Body of pancreas (tissue), 4 donors: ENCODE measurements around the gene GFRA1. TPM values are rescaled to one million over a fixed set of nuclear protein-coding genes. Genes with fewer than 3 reads are reported as not detected.

Experiments
- ATAC-seq: fragments of 150-250 bp; one replicate; pipeline ENCODE4 v1.9.1; 2016
- DNase-seq, 4 donors: peaks; one replicate each; pipeline ENCODE4 v3.0.0-alpha.2; 2019
- H3K27ac ChIP-seq, 4 donors: fragments of 200-600 bp; sonication (generic); 1 replicate in 3 of 4; 2 replicates in 1 of 4; pipeline versions ENCODE4 v1.5.1 to v1.6.1; 2016 to 2019; ENCODE audit warnings: mild to moderate bottlenecking in 1 of 4, mixed read lengths in 1 of 4, moderate library complexity in 1 of 4
- H3K27me3 ChIP-seq, 2 donors: fragments of 200-600 bp; sonication (generic); one replicate each; pipeline ENCODE4 v1.6.0; 2016; ENCODE audit warnings: mild to moderate bottlenecking in 1 of 2
- H3K36me3 ChIP-seq, 2 donors: fragments of 200-600 bp; sonication (generic); replicated peaks in 1 of 2; 2 replicates each; pipeline ENCODE4 v1.5.1; 2016; ENCODE audit warnings: low read depth in 2 of 2; ENCODE audit not compliant: insufficient read depth in 1 of 2
- H3K4me1 ChIP-seq: fragments of 200-600 bp; sonication (generic); one replicate; pipeline ENCODE4 v1.6.0; 2016
- H3K4me3 ChIP-seq, 2 donors: fragments of 200-600 bp; sonication (generic); 1 replicate in 1 of 2; 2 replicates in 1 of 2; pipeline ENCODE4 v1.5.1; 2016 to 2019
- H3K9me3 ChIP-seq, 3 donors: fragments of 200-600 bp; sonication (generic); 1 replicate in 2 of 3; 2 replicates in 1 of 3; pipeline ENCODE4 v1.5.1; 2016
- CTCF ChIP-seq, 7 experiments: fragments of 450-650 bp in 4 of 7; fragments of 200-600 bp in 3 of 7; sonication (generic) in 3 of 7; IDR thresholded peaks; one replicate each; pipeline ENCODE4 v1.5.1; 2016 to 2019; ENCODE audit warnings: antibody characterized with exemption in 7 of 7
- POLR2A ChIP-seq, 3 donors: fragments of 450-650 bp; IDR thresholded peaks; one replicate each; pipeline ENCODE4 v1.6.1; 2016; ENCODE audit warnings: antibody characterized with exemption in 3 of 3, mild to moderate bottlenecking in 2 of 3
- WGBS, 2 donors: methylation state at CpG; one replicate each; pipeline ENCODE4 v1.1.5; 2017; 5-methylcytosine and 5-hydroxymethylcytosine counted together
- intact Hi-C: fragments of 100-400 bp; cut with DNase I; formaldehyde crosslinking; loops from one replicate; pipeline ENCODE4 v1.15.1; 2023
- total RNA-seq, 2 donors: library from RNA; depleted of rRNA; stranded (reverse); fragments of >200 nt; gene quantifications; one replicate each; pipeline ENCODE4 v1.1.0, GENCODE V29; 2016

Gene GFRA1
- total RNA-seq, 2 donors from 2014 or later = 4.2 to 6.9 TPM

- DNase-seq (no peak), ATAC-seq (no peak)
- TF ChIP-seq POLR2A (IDR thresholded peaks at IDR 0.05) (no peak), CTCF (IDR thresholded peaks at IDR 0.05) (no peak)
- Histone ChIP-seq H3K4me1 (peaks cover 16% of the 10 kb centered on the region), H3K9me3 (no peaks in the 10 kb centered on the region), H3K4me3 (no peak overlapping the region), H3K27me3 (no peaks in the 10 kb centered on the region), H3K27ac (no peak overlapping the region), H3K36me3 (no peaks in the 10 kb centered on the region)
- intact Hi-C loops = no loop called here
- 92 to 100% methylated on average over 1 to 2 of the region's 2 CpGs for WGBS, 2 donors
Observed at GRCh38 chr10:116159197-116159596, 113.8 kb downstream of the GFRA1 start.

DNA sequence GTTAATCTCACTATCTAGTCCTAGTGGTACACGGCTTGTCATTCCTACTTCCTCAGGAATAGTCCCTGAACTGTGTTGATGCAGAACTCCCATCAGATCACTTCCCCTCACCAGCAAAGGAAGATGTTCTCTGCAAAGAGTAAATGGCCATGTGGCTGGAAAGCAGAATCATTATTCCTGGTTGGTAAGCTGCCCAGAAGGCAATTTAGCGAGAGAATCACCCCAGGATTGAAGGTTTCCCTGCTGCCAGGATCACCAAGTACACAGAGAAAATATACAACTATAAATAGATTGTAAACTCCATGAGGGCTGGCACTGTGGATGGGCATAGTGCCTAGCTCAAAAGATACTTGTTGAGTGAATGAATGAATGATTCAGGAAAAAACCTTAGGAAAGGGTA, 115.0 kb downstream of the GFRA1 start:
- no peak overlapping the region for H3K27ac ChIP-seq
- ATAC-seq = no peak
- DNase-seq = no peak
- intact Hi-C loops = no loop called here
- no peaks in the 10 kb centered on the region for H3K27me3 ChIP-seq
- WGBS, 2 donors = 71 to 93% methylated on average over 2 of the region's 2 CpGs
- no peaks in the 10 kb centered on the region for H3K9me3 ChIP-seq
- no peaks in the 10 kb centered on the region for H3K36me3 ChIP-seq
- no peak overlapping the region for H3K4me3 ChIP-seq
- H3K4me1 ChIP-seq = peaks cover 8% of the 10 kb centered on the region
- TF ChIP-seq POLR2A (IDR thresholded peaks at IDR 0.05) (no peak), CTCF (IDR thresholded peaks at IDR 0.05) (no peak)

GRCh38 chr10:116157485-116157884, 115.5 kb downstream of the GFRA1 start:
- ATAC-seq = no peak
- no peaks in the 10 kb centered on the region for H3K27me3 ChIP-seq
- no peak overlapping the region for H3K27ac ChIP-seq
- intact Hi-C loops = no loop called here
- no peak for DNase-seq
- no peaks in the 10 kb centered on the region for H3K36me3 ChIP-seq
- H3K9me3 ChIP-seq = no peaks in the 10 kb centered on the region
- no peak overlapping the region for H3K4me3 ChIP-seq
- peaks cover 2% of the 10 kb centered on the region for H3K4me1 ChIP-seq
- TF ChIP-seq CTCF (IDR thresholded peaks at IDR 0.05) = no peak
- TF ChIP-seq POLR2A (IDR thresholded peaks at IDR 0.05) = no peak
- 69 to 82% methylated on average over 1 of the region's 1 CpG for WGBS, 2 donors

DNA sequence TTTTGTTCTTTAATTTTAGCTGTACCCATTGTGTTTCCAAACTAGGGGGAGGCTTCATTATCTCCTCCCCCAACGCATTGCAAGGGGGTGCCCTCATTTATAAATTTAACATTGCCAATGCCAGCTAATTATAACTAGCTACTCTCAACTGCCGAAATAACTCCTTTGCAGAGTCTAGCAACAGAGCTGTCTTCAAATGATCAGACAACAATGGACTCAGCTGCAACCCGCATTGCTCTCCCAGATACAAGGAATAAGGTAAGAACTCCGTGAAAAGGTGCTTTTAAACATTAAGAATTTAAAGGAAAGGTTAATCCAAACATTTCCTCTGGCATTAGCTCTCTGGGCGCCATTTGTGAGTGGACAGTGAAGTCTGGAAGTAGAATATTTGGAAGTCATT, 116.2 kb downstream of the GFRA1 start:
- WGBS, 2 donors = 81 to 84% methylated on average over 5 of the region's 5 CpGs
- no peak for TF ChIP-seq POLR2A (IDR thresholded peaks at IDR 0.05)
- TF ChIP-seq CTCF (IDR thresholded peaks at IDR 0.05) = no peak
- Histone ChIP-seq H3K27ac (no peak overlapping the region), H3K4me1 (no peaks in the 10 kb centered on the region), H3K36me3 (no peaks in the 10 kb centered on the region), H3K4me3 (no peak overlapping the region), H3K27me3 (no peaks in the 10 kb centered on the region), H3K9me3 (no peaks in the 10 kb centered on the region)
- ATAC-seq (no peak), DNase-seq (no peak)
- intact Hi-C loops = no loop called here

DNA sequence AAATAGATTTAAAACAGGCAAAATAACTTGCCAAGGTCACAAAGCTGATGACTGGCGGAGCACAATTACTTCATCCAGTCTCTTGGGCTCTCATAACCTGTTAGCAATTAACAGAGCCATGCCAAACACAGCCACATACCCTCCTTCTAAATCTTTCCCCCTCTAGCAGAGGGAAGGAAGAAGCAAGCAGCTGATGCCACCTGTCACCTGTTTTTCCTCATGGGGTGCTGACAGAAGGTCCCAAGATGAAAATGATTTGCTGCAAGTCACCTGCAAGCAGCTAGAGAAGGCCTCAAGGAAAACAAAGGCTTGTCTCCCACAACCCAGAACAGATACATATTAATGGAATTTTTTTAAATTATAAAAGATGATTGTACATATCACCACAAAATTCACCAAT, 117.8 kb downstream of the GFRA1 start:
- DNase-seq = no peak
- intact Hi-C loops = no loop called here
- no peak for ATAC-seq
- H3K27me3 ChIP-seq = no peaks in the 10 kb centered on the region
- H3K9me3 ChIP-seq = no peaks in the 10 kb centered on the region
- no peaks in the 10 kb centered on the region for H3K36me3 ChIP-seq
- 50 to 54% methylated on average over 1 of the region's 1 CpG for WGBS, 2 donors
- no peak overlapping the region for H3K27ac ChIP-seq
- no peaks in the 10 kb centered on the region for H3K4me1 ChIP-seq
- no peak for TF ChIP-seq CTCF (IDR thresholded peaks at IDR 0.05)
- no peak for TF ChIP-seq POLR2A (IDR thresholded peaks at IDR 0.05)
- no peak overlapping the region for H3K4me3 ChIP-seq
